Left kidney (tissue), 2 donors: Measurements from ENCODE around the gene RNF183. TPM values are rescaled to one million over a fixed set of nuclear protein-coding genes. Genes with fewer than 3 reads are reported as not detected.
"Not testable (repeated sequence)": the region's sequence is repeated elsewhere in the genome, so short reads cannot be mapped to it uniquely, and the experiment has no call there.

ENCODE experiments used
- DNase-seq: peaks from one replicate; pipeline ENCODE4 v3.0.0-alpha.2; 2013
- polyA plus RNA-seq: library from polyadenylated mRNA; unstranded; fragments of 120-200 nt; gene quantifications from one replicate; pipeline ENCODE4 v1.2.1, GENCODE V29; 2013; ENCODE audit not compliant: insufficient read length

The RNF183 gene
- polyA plus RNA-seq, 1 donor = 5.1 TPM

GRCh38 chr9:113317777-113318176, 14.6 kb upstream of the RNF183 start:
- no peak for DNase-seq

GRCh38 chr9:113316030-113316429, 12.9 kb upstream of the RNF183 start:
- DNase-seq = no peak

DNA sequence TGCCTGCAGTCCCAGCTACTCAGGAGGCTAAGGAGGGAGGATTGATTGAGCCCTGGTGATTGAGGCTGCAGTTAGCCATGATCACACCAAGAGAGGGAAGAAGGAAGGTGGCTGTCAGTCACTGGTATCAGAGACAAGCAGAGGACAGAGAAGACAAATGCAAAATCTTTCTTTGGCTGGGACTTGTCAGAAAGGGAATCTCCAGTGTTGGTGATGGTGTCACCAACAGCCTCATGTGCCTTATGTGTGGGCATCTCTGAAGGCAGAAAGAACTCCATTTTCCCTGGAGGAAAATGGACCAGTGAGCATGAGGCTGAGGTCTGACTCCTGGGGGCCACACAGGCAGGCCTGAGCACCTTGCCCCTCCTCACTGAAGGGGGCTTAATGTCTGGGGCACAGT, 12.1 kb upstream of the RNF183 start:
- no peak for DNase-seq

DNA sequence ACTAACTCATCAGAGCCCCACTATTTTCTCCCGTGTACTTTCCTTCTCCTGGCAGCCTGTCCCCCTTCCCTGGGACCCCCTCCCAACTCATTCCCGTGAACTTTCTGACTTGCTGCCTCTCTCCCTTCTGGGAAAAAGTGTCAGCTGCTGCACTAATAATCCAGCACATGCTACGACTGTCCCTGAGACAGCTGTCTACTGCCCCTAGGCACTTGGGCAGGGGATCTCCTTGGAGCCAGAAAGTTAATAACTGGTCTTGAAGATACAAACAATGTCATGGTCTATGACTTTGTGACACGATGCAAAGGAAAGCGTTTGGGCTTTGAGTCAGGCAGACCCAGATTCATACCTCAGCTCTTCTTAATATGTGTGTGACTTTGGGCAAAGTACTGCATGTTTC, 10.1 kb upstream of the RNF183 start:
- no peak for DNase-seq

DNA sequence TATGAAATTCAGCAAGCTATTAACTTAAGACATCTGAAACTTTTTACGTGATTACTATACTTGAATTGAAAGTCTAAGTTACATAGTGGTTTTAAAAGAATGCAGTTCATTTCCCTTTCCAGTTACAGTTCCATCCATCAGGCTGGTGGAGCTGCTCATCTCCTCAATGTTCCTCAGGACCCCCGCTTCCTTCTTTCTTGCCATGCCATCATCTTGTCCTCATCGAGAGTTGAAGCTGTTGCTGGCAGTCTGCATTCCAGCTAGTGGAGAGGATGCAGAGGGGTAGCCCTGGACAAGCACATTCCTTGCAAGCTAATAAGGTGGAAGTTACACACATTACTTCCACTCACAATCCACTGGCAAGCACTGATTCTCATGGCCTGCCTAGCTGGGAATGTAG, 8.8 kb upstream of the RNF183 start:
- no peak for DNase-seq

GRCh38 chr9:113310538-113310937, 7.4 kb upstream of the RNF183 start:
- DNase-seq = no peak

DNA sequence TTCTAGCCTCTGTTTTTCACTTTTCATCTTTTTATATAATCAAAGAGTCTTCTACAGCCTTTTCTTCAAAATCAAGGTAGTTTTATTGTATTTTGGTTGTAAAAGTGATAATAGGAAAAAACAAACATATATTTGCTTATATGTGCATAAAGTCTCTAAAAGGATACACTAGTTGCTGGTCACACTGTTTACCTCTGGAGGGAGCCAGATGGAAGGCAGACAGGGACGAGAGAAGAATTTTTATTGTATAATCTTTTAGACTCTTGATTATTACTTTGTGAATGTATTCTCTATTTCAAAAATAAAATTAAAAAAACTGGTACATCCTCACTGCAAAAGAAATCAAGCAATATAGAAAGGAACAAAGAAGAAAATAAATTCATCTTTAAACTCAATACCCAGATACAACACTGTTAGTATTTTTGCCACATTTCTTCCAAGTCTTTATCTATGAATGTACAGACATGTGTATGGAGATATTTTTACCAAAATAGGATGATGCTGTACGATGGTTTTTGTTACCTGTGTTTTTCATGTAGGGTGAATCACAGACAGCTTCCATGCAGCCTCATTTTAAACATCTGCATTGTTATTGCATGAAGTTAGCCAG, 6.1 kb upstream of the RNF183 start:
- no peak for DNase-seq

- DNase-seq = no peak
These were observed 4.3 kb upstream of the RNF183 start for GRCh38 chr9:113307396-113307975.

GRCh38 chr9:113306566-113306965, 3.4 kb upstream of the RNF183 start:
- no peak for DNase-seq

GRCh38 chr9:113301548-113301947, 1.6 kb downstream of the RNF183 start:
- DNase-seq = no peak

DNA sequence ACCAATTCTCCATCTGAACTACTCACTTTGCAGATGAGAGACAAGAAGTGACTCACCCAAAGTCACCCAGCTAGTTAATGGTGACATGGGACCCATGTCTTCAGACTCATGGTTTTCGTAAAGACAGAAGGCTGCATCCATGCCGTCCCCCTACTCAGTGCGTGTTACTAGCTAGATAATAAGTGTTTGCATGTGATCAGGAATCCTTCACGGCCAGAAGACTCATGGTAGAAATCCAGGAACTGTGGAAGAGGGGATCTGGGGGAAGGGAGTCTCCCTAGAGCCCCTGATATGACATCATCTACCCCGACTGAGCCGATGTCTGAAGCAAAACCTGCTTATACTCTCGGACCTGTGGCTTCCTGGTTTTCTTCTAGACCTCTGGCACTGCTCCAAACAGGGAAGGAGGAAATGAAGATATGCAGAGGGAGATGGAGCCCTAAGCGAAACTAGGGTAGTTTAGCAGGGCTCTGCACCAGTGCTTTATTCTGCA, 3.3 kb downstream of the RNF183 start:
- DNase-seq = no peak

GRCh38 chr9:113298924-113299770, 4.0 kb downstream of the RNF183 start:
- no peak for DNase-seq

DNA sequence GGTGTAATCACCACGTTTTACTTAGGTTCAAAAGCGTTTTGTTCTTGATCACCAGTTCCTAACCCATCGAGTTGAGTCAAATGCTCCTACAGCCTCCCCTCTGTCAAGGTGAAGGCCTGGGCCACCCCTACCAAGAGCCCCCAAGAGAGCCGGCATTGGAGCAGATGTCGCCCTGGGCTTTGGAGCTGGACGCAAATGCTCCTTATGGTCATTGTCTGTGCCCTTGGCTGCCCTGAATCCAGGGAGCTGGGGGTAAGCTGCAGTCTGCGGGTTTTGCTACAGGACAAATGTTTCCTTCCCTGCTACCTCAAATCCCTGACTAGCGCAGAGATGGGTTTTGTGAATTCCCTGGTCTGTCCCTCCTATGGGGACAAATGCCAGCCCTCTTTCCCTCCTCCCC, 4.9 kb downstream of the RNF183 start:
- no peak for DNase-seq

GRCh38 chr9:113296796-113297558, 6.2 kb downstream of the RNF183 start:
- DNase-seq = no peak

GRCh38 chr9:113296247-113296646, 6.9 kb downstream of the RNF183 start:
- DNase-seq = not testable (repeated sequence)

DNA sequence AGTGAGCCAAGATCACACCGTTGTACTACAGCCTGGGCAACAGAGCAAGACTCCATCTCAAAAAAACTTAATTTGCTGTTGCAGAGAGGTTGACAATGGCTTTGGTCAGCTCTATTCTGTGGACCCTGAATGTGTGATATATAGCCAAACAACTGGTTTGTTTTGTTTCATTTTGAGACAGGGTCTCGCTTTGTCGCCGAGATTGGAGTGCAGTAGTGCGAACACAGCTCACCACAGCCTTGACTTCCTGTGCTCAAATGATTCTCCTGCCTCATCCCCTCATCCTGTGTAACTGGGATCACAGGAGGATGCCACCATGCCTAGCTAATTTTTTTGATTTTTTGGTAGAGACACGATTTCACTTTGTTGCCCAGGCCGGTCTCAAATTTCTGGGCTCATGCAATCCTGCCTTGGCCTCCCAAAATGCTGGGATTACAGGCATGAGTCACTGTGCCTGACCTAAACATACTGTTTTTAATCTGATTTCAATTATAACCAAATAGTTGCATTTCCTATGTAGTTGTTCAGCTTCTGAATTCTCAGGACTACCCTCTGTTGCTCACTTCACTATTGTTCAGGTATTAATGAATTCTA, 9.8 kb downstream of the RNF183 start:
- no peak for DNase-seq

GRCh38 chr9:113290052-113290607, 13.0 kb downstream of the RNF183 start:
- DNase-seq = no peak

GRCh38 chr9:113289091-113289490, 14.1 kb downstream of the RNF183 start:
- no peak for DNase-seq

- DNase-seq = no peak
These were observed 21.8 kb downstream of the RNF183 start for GRCh38 chr9:113281356-113281755.

GRCh38 chr9:113278840-113279239, 24.3 kb downstream of the RNF183 start:
- DNase-seq = no peak
